ENCODE measurements around the gene TMC2.

The TMC2 gene

GRCh38 chr20:2625062-2625461, 88.7 kb downstream of the TMC2 start:
- H3K4me3 ChIP-seq (replicated peaks; ENCODE audit: low read depth, low read length) = no peak overlapping the region
- no peak for DNase-seq (ENCODE audit: low read depth)
- TF ChIP-seq, protein P1, sequence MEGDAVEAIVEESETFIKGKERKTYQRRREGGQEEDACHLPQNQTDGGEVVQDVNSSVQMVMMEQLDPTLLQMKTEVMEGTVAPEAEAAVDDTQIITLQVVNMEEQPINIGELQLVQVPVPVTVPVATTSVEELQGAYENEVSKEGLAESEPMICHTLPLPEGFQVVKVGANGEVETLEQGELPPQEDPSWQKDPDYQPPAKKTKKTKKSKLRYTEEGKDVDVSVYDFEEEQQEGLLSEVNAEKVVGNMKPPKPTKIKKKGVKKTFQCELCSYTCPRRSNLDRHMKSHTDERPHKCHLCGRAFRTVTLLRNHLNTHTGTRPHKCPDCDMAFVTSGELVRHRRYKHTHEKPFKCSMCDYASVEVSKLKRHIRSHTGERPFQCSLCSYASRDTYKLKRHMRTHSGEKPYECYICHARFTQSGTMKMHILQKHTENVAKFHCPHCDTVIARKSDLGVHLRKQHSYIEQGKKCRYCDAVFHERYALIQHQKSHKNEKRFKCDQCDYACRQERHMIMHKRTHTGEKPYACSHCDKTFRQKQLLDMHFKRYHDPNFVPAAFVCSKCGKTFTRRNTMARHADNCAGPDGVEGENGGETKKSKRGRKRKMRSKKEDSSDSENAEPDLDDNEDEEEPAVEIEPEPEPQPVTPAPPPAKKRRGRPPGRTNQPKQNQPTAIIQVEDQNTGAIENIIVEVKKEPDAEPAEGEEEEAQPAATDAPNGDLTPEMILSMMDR (IDR thresholded peaks at IDR 0.05; ENCODE audit: low read length, missing control alignments) = no peak

DNA sequence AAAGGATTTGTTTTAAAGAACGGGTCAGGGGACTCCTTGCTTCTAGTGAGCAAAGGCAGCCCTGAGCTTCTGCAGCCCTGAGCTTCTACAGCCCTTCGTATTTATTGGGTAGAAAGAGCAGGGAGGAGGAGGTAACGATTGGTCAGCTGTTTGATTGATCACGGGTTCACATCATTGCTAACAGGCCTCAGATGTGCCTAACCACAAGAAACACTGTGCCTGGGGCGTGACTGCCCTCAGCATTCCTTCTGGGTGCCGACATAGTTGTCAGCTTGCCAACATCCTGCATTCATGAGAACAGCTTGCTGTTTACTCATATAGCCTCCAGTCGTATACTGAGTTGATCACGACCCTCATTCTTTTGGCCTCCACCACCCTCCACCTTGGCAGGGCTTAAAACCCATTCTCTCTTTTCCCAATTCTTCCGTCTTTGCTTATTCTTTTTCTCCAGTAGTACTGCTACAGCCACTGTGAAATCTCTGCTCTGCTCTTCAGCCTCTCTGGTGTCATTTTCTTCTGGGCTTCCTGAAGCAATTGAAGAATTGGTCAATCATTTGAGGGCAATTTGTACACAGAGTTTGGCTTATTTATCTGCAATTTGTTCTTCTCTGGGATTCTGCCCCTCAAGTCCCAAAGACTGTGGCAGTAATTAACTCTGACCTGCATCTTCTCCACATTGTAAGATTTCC, 90.6 kb downstream of the TMC2 start:
- peak; percentile 81 for DNase-seq (ENCODE audit: low read depth)
- TF ChIP-seq, protein P1 (IDR thresholded peaks at IDR 0.05; ENCODE audit: low read length, missing control alignments) = no peak
- no peak overlapping the region for H3K4me3 ChIP-seq (replicated peaks; ENCODE audit: low read depth, low read length)

GRCh38 chr20:2631228-2631627, 94.9 kb downstream of the TMC2 start:
- no peak for DNase-seq (ENCODE audit: low read depth)
- TF ChIP-seq, protein P1 (IDR thresholded peaks at IDR 0.05; ENCODE audit: low read length, missing control alignments) = peak; percentile 3

GRCh38 chr20:2633381-2633780, 97.0 kb downstream of the TMC2 start:
- TF ChIP-seq, protein P1 (IDR thresholded peaks at IDR 0.05; ENCODE audit: low read length, missing control alignments) = no peak
- no peak for DNase-seq (ENCODE audit: low read depth)
- no peak overlapping the region for H3K4me3 ChIP-seq (replicated peaks; ENCODE audit: low read depth, low read length)

More at GRCh38 chr20:2631228-2631627, 94.9 kb downstream of the TMC2 start:
- no peak overlapping the region for H3K4me3 ChIP-seq (replicated peaks; ENCODE audit: low read depth, low read length)

DNA sequence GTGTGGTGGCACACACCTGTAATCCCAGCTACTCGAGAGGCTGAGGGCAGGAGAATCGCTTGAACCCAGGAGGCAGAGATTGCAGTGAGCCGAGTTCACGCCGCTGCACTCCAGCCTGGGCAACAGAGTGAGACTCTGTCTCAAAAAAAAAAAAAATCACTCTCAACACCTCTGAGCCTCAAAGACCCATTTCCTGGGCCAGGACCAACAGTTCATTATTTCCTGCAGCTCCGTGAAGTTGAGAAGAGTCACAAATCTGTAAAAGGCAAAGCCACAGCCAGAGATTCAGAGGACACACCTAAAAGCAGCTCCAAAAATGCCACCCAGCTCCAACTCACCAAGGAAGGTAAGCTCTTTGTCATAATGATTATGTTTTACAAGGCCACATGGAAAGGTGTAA, 100.9 kb downstream of the TMC2 start:
- TF ChIP-seq, protein P1 (IDR thresholded peaks at IDR 0.05; ENCODE audit: low read length, missing control alignments) = no peak
- no peak for DNase-seq (ENCODE audit: low read depth)
- no peak overlapping the region for H3K4me3 ChIP-seq (replicated peaks; ENCODE audit: low read depth, low read length)

- no peak for DNase-seq (ENCODE audit: low read depth)
- no peak overlapping the region for H3K4me3 ChIP-seq (replicated peaks; ENCODE audit: low read depth, low read length)
- TF ChIP-seq, protein P1 (IDR thresholded peaks at IDR 0.05; ENCODE audit: low read length, missing control alignments) = no peak
These were observed 103.9 kb downstream of the TMC2 start for GRCh38 chr20:2640260-2640659.

DNA sequence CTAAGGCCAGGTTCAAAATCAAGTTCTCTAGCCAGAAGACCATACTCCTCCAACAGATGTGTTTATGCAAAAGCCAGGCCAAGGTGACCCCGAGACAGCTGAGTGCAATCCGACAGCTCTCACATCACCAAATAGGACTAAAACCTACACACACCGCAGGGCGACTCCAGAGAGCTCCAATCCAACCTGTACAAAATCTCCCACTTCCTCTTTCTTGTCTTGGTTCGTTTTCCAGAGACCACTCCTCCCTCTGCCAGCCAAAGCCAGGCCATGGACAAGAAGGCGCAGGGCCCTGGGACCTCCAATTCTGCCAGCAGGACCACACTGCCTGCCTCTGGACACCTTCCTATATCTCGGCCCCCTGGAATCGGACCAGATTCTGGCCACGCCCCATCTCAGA, 104.5 kb downstream of the TMC2 start:
- TF ChIP-seq, protein P1 (IDR thresholded peaks at IDR 0.05; ENCODE audit: low read length, missing control alignments) = no peak
- no peak overlapping the region for H3K4me3 ChIP-seq (replicated peaks; ENCODE audit: low read depth, low read length)
- no peak for DNase-seq (ENCODE audit: low read depth)

Measured in fibroblast of pulmonary artery (primary cell).